HCT116 (cell line): ENCODE measurements around the gene ZNF503. TPM values are rescaled to one million over a fixed set of nuclear protein-coding genes. Genes with fewer than 3 reads are reported as not detected.

Experiments used
- ATAC-seq: fragments of 200-7000 bp; cut with Tn5 transposase; 2 replicates; pipeline ENCODE4 v1.9.1; 2020; ENCODE audit warnings: mild to moderate bottlenecking, moderate library complexity
- BruUV-seq: library from RNA; stranded (reverse); fragments of 400-500 nt; replicated peaks from 2 replicates; lab custom pipeline; 2021; lab: Mats Ljungman, UMichigan
- CTCF ChIA-PET: fragments of 300-600 bp; sonication (Branson Sonifier 250); formaldehyde crosslinking; loops from one replicate; lab custom pipeline; 2021; ENCODE audit warnings: antibody characterized with exemption; lab: Charles Lee
- POLR2A ChIA-PET: fragments of 300-600, 350-600 bp; sonication (Branson Sonifier 250); formaldehyde crosslinking; loops from one replicate; lab custom pipeline; 2021; ENCODE audit warnings: antibody characterized with exemption; lab: Charles Lee
- RAD21 ChIA-PET, 2 experiments: fragments of 300-600 bp; sonication (Branson Sonifier 250); formaldehyde crosslinking; loops; one replicate each; lab custom pipeline; 2023; ENCODE audit warnings: low total read pairs in 2 of 2; ENCODE audit not compliant: uncharacterized antibody in 2 of 2, unreplicated experiment in 2 of 2, low non-redundant PET in 1 of 2; lab: Charles Lee
- DNase-seq: peaks from one replicate; pipeline ENCODE4 v3.0.0-alpha.2; 2010; ENCODE audit warnings: low read depth, low spot score
- H2AFZ ChIP-seq: fragments of 200-600 bp; shearing (Covaris generic), sonication (generic); 2 replicates; pipeline ENCODE4 v1.6.1; 2017; ENCODE audit warnings: low read depth, mixed run types, mixed read lengths, antibody characterized with exemption, low read length; ENCODE audit not compliant: poor library complexity, severe bottlenecking
- H3K27ac ChIP-seq: 2 replicates; pipeline ENCODE4 v1.5.1; 2012; ENCODE audit warnings: low read depth, low read length
- H3K27me3 ChIP-seq: fragments of 200-600 bp; sonication (generic); 2 replicates; pipeline ENCODE4 v1.6.1; 2016; ENCODE audit warnings: mixed run types, low read length, mixed read lengths; ENCODE audit not compliant: insufficient read depth
- H3K36me3 ChIP-seq, 2 experiments: fragments of 200-500 bp in 1 of 2; fragments of 200-600 bp in 1 of 2; sonication (Bioruptor generic) in 1 of 2; sonication (generic) in 1 of 2; 2 replicates each; pipeline versions ENCODE4 v1.5.1 to v1.6.1; 2014 to 2016; ENCODE audit warnings: low read length in 2 of 2, inconsistent platforms in 1 of 2, mixed read lengths in 1 of 2, mixed run types in 1 of 2; ENCODE audit not compliant: insufficient read depth in 2 of 2, control insufficient read depth in 1 of 2
- H3K4me1 ChIP-seq, 2 experiments: fragments of 200-600 bp in 1 of 2; sonication (generic) in 1 of 2; 2 replicates each; pipeline versions ENCODE4 v1.5.1 to v1.6.1; 2012 to 2017; ENCODE audit warnings: low read length in 2 of 2, inconsistent platforms in 1 of 2, mild to moderate bottlenecking in 1 of 2, mixed read lengths in 1 of 2, mixed run types in 1 of 2, moderate library complexity in 1 of 2; ENCODE audit not compliant: insufficient read depth in 2 of 2, control insufficient read depth in 1 of 2
- H3K4me2 ChIP-seq: fragments of 200-600 bp; sonication (generic); 2 replicates; pipeline ENCODE4 v1.6.1; 2017; ENCODE audit warnings: mixed run types, low read length, mixed read lengths
- H3K4me3 ChIP-seq, 2 experiments: fragments of 200-600 bp in 1 of 2; sonication (generic) in 1 of 2; replicated peaks in 1 of 2; 2 replicates each; pipeline ENCODE4 v1.5.1; 2011 to 2016; ENCODE audit warnings: low read length in 2 of 2, control low read depth in 1 of 2, low read depth in 1 of 2, mild to moderate bottlenecking in 1 of 2, mixed read lengths in 1 of 2, mixed run types in 1 of 2
- H3K79me2 ChIP-seq: fragments of 200-600 bp; sonication (generic); 2 replicates; pipeline ENCODE4 v1.6.1; 2017; ENCODE audit warnings: mild to moderate bottlenecking, mixed run types, low read length, moderate library complexity, mixed read lengths; ENCODE audit not compliant: insufficient read depth
- H3K9ac ChIP-seq: fragments of 200-600 bp; sonication (generic); 2 replicates; pipeline ENCODE4 v1.6.1; 2016; ENCODE audit warnings: low read length, mixed read lengths
- H3K9me2 ChIP-seq: fragments of 200-600 bp; sonication (generic), shearing (Covaris generic); 2 replicates; pipeline ENCODE4 v1.6.1; 2017; ENCODE audit warnings: mixed run types, mild to moderate bottlenecking, moderate library complexity; ENCODE audit not compliant: insufficient read depth
- H3K9me3 ChIP-seq, 2 experiments: fragments of 200-500 bp in 1 of 2; fragments of 200-600 bp in 1 of 2; sonication (Bioruptor generic) in 1 of 2; sonication (generic) in 1 of 2; 2 replicates each; pipeline ENCODE4 v1.6.1; 2014 to 2017; ENCODE audit warnings: low read length in 2 of 2, mixed read lengths in 2 of 2, inconsistent platforms in 1 of 2, low read depth in 1 of 2, mild to moderate bottlenecking in 1 of 2, mixed run types in 1 of 2, moderate library complexity in 1 of 2; ENCODE audit not compliant: control insufficient read depth in 1 of 2, insufficient read depth in 1 of 2
- H4K20me1 ChIP-seq: fragments of 200-600 bp; sonication (generic), shearing (Covaris generic); 2 replicates; pipeline ENCODE4 v1.6.1; 2017; ENCODE audit warnings: mixed run types, mild to moderate bottlenecking, moderate library complexity; ENCODE audit not compliant: insufficient read depth
- CBX3 ChIP-seq: IDR thresholded peaks from 2 replicates; pipeline ENCODE4 v1.6.1; 2012; ENCODE audit warnings: low read depth
- CEBPB ChIP-seq: IDR thresholded peaks from 2 replicates; pipeline ENCODE4 v1.6.1; 2012; ENCODE audit warnings: low read depth
- ELF1 ChIP-seq: IDR thresholded peaks from 2 replicates; pipeline ENCODE4 v1.6.1; 2012; ENCODE audit warnings: low read depth, borderline replicate concordance
- POLR2AphosphoS5 ChIP-seq: IDR thresholded peaks from 2 replicates; pipeline ENCODE4 v1.6.1; 2011; ENCODE audit warnings: mild to moderate bottlenecking, low read depth, low read length, moderate library complexity
- SP1 ChIP-seq: IDR thresholded peaks from 2 replicates; pipeline ENCODE4 v1.6.1; 2012; ENCODE audit warnings: low read depth
- TCF7L2 ChIP-seq: IDR thresholded peaks from 2 replicates; pipeline ENCODE4 v1.7.0; 2011; ENCODE audit warnings: borderline replicate concordance, inconsistent platforms; ENCODE audit not compliant: insufficient read depth, insufficient read length; ENCODE audit errors: extremely low read depth
- ZFX ChIP-seq: fragments of 450-650 bp; IDR thresholded peaks from 2 replicates; pipeline ENCODE4 v1.6.1; 2017
- ZNF274 ChIP-seq: fragments of 200-500 bp; sonication (Bioruptor generic); IDR thresholded peaks from 2 replicates; pipeline ENCODE4 v1.6.1; 2014; ENCODE audit warnings: mild to moderate bottlenecking, low read depth, low read length, inconsistent platforms
- intact Hi-C: fragments of 100-400 bp; cut with micrococcal nuclease; formaldehyde crosslinking; loops from 2 replicates; pipeline ENCODE4 v1.10.0; 2022
- total RNA-seq: library from RNA; stranded (reverse); gene quantifications from one replicate; pipeline ENCODE4 v1.2.1, GENCODE V29; 2021; ENCODE audit not compliant: unreplicated experiment
- TF ChIP-seq, protein P1 (sequence below): IDR thresholded peaks from 2 replicates; pipeline ENCODE4 v1.6.1; 2012
- TF ChIP-seq, protein P2 (sequence below): IDR thresholded peaks from 2 replicates; pipeline ENCODE4 v1.6.1; 2011; ENCODE audit warnings: mild to moderate bottlenecking, low read length, moderate library complexity; ENCODE audit not compliant: insufficient replicate concordance; ENCODE audit errors: extremely low read depth
- TF ChIP-seq, protein P3 (sequence below): IDR thresholded peaks from 2 replicates; pipeline ENCODE4 v1.6.1; 2012
- TF ChIP-seq, protein P4 (sequence below), 3 experiments: fragments of 200-600 bp in 1 of 3; sonication (generic) in 1 of 3; IDR thresholded peaks in 2 of 3; conservative IDR thresholded peaks in 1 of 3; 2 replicates each; pipeline ENCODE4 v1.5.1; 2012 to 2017; ENCODE audit warnings: low read depth in 2 of 3, low read length in 2 of 3, antibody characterized with exemption in 1 of 3, borderline replicate concordance in 1 of 3, control low read depth in 1 of 3, mild to moderate bottlenecking in 1 of 3, mixed read lengths in 1 of 3, mixed run types in 1 of 3, moderate library complexity in 1 of 3; ENCODE audit not compliant: insufficient read depth in 1 of 3

The ZNF503 gene
- total RNA-seq, 1 experiment from 2014 or later = 30.4 TPM

- no peak overlapping the region for H3K9ac ChIP-seq
- intact Hi-C loops = no loop called here
- ChIA-PET CTCF (interaction anchor here (1.4 kb wide), 1 partner anchor 592 kb away, joined by 3 read pairs; no protein-coding TSS in a partner anchor), RAD21 (no interaction called here), POLR2A (no interaction called here)
- no peak overlapping the region for H3K4me2 ChIP-seq
- no peaks in the 10 kb centered on the region for H3K9me2 ChIP-seq
- TF ChIP-seq ELF1 = no peak
- TF ChIP-seq ZFX = no peak
- TF ChIP-seq, protein P1, sequence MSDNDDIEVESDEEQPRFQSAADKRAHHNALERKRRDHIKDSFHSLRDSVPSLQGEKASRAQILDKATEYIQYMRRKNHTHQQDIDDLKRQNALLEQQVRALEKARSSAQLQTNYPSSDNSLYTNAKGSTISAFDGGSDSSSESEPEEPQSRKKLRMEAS = no peak
- TF ChIP-seq CBX3 = no peak
- TF ChIP-seq SP1 = no peak
- TF ChIP-seq CEBPB = no peak
- TF ChIP-seq ZNF274 = no peak
- TF ChIP-seq, protein P2, sequence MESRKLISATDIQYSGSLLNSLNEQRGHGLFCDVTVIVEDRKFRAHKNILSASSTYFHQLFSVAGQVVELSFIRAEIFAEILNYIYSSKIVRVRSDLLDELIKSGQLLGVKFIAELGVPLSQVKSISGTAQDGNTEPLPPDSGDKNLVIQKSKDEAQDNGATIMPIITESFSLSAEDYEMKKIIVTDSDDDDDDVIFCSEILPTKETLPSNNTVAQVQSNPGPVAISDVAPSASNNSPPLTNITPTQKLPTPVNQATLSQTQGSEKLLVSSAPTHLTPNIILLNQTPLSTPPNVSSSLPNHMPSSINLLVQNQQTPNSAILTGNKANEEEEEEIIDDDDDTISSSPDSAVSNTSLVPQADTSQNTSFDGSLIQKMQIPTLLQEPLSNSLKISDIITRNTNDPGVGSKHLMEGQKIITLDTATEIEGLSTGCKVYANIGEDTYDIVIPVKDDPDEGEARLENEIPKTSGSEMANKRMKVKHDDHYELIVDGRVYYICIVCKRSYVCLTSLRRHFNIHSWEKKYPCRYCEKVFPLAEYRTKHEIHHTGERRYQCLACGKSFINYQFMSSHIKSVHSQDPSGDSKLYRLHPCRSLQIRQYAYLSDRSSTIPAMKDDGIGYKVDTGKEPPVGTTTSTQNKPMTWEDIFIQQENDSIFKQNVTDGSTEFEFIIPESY = no peak
- no peak for TF ChIP-seq POLR2AphosphoS5
- TF ChIP-seq, protein P3, sequence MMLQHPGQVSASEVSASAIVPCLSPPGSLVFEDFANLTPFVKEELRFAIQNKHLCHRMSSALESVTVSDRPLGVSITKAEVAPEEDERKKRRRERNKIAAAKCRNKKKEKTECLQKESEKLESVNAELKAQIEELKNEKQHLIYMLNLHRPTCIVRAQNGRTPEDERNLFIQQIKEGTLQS = no peak
- TF ChIP-seq TCF7L2 = no peak
- TF ChIP-seq, protein P4, sequence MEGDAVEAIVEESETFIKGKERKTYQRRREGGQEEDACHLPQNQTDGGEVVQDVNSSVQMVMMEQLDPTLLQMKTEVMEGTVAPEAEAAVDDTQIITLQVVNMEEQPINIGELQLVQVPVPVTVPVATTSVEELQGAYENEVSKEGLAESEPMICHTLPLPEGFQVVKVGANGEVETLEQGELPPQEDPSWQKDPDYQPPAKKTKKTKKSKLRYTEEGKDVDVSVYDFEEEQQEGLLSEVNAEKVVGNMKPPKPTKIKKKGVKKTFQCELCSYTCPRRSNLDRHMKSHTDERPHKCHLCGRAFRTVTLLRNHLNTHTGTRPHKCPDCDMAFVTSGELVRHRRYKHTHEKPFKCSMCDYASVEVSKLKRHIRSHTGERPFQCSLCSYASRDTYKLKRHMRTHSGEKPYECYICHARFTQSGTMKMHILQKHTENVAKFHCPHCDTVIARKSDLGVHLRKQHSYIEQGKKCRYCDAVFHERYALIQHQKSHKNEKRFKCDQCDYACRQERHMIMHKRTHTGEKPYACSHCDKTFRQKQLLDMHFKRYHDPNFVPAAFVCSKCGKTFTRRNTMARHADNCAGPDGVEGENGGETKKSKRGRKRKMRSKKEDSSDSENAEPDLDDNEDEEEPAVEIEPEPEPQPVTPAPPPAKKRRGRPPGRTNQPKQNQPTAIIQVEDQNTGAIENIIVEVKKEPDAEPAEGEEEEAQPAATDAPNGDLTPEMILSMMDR (IDR thresholded peaks at IDR 0.05 in 2 of 3, conservative IDR thresholded peaks at IDR 0.05 in 1 of 3; ENCODE audit: borderline replicate concordance in 1 of 3, insufficient read depth in 1 of 3, low read depth in 2 of 3, low read length in 2 of 3) = no peak
- ATAC-seq (no peak), DNase-seq (no peak)
- H3K36me3 ChIP-seq = no peaks in the 10 kb centered on the region
- no TSS peak for BruUV-seq
- no peak overlapping the region for H2AFZ ChIP-seq
- no peaks in the 10 kb centered on the region for H4K20me1 ChIP-seq
- H3K9me3 ChIP-seq = peaks cover 0 to 15% of the 10 kb centered on the region in 2 experiments; a peak in 3 of 4 replicates
- no peak overlapping the region for H3K27ac ChIP-seq
- no peaks in the 10 kb centered on the region for H3K79me2 ChIP-seq
- H3K4me3 ChIP-seq = no peak overlapping the region
- no peaks in the 10 kb centered on the region for H3K4me1 ChIP-seq
- H3K27me3 ChIP-seq = no peaks in the 10 kb centered on the region
Measured at GRCh38 chr10:75444781-75445386, 43.3 kb upstream of the ZNF503 start.
